ENCODE results near the gene LDHAL6B.
A peak's percentile ranks its signal among the peaks of the same experiment; 100 is the strongest.
"Not testable (repeated sequence)": the region's sequence is repeated elsewhere in the genome, so short reads cannot be mapped to it uniquely, and the experiment has no call there.

The LDHAL6B gene

DNA sequence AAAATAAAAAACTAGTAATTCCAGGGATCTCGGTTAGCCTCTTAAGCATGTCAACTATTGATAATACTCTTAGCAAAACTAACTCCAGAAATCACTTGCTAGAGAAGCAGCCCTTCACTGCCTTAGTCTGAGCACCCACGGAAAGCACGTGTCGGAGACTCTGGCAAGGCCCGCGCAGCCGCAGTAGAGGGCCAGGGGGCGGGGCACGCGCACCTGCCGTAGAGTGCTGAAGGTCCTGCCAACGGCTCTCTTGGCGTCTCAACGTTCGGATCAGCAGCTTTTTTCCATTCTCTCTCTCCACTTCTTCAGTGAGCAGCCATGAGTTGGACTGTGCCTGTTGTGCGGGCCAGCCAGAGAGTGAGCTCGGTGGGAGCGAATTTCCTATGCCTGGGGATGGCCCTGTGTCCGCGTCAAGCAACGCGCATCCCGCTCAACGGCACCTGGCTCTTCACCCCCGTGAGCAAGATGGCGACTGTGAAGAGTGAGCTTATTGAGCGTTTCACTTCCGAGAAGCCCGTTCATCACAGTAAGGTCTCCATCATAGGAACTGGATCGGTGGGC lies at the start of gene LDHAL6B:
Gene LDHAL6B, plus strand, starts transcription at position 221 of the 561 bp plus-strand sequence. Its CDS starts 98 bp downstream, at position 319.
- FAIRE-seq (no peak), DNase-seq (ENCODE audit: insufficient read length, low spot score) (no peak)

DNA sequence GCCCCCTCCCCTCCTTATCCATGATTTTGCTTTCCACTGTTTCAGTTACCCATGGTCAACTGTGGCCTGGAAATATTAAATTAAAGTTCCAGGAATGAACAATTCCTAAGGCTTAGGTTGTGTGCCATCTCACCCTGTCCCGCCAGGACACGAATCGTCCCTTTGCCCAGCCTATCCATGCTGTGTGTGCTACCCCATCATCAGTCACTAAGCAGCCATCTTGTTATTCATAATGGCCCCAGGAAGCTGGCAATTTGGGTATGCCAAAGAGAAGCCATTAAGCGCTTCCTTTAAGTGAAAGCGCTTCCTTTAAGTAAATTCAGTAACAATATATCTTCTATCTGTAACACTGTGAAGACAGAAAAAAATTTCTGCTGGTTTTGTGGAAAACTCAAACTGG lies 49.2 kb upstream of the LDHAL6B start:
- DNase-seq (ENCODE audit: insufficient read length, low spot score) (no peak), FAIRE-seq (no peak)

DNA sequence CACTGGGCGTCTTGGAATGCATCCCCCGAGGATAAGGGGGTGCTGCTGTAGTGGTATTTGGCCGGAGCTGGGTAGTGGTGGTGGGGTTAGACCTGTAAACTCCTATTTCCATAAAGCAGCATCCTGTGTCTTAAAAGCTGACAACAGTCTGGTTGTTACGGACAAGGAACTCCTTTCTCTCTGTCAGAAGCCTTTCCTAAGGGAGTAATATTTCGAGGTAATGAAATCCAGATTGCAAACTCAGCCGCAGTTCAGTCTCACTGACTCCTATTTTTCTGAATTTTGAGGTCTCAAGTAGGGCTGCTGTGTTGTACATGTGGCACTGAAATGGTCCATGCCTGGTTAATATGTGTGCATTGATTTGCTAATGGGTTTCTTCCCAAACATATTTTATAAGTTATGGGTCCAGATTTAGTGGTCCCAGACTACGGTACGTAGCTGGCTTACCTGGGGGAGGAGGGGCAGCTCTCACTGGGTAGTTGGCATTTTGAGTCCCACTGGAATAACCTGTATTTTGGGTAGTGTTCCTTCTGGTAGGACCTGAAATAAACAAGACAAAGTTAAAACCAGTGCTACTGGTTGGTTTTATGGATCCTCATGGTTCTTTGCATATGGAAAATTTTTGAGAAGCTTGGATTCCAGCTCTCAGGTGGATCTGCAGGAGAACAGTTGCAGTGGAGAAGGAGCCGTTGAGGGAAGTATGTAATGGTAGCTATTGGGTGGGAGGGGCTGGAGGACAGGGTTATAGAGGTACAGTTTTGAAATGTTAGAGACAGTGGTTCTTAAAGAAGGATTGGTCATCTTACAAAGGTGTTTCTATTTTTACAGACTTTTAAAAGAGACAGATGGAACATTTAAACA lies 48.6 kb upstream of the LDHAL6B start:
- DNase-seq (ENCODE audit: insufficient read length, low spot score) (no peak), FAIRE-seq (no peak)

DNA sequence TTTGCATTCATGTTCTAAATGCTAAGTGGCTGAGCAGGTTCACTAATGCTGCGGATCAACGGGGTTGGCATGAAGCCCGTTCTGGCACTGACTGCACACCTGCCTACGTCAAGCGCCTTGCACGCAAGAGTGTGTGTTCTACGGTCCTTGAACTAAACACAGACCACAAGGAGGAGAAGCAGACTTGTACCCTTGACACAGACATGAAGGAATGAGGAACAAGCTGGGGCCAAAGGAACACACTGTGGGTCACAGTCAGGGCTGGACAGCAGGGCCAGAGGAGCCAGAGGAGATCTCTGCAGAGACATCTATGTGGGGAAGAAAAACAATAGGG lies 48.0 kb upstream of the LDHAL6B start:
- FAIRE-seq (no peak), DNase-seq (ENCODE audit: insufficient read length, low spot score) (no peak)

DNA sequence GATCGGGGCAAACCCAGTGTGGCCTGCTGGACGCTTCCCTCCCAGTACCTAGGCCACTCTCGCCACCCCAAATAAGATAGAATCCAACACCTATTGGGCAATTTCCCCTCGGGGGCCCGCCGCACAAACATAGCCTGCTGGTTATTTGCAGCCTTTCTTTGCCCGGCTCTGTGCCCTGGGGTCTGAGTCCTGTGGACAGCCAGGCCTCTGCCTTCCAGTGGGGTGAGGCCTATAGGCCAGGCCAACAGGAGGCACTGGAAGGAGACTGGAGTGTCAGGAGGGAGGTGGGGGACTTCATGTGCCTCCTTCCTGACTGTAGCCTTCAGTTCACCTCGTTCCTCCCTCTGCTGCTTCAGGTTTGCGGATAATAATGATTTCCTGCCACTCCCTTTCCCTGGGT lies 47.4 kb upstream of the LDHAL6B start:
- DNase-seq (ENCODE audit: insufficient read length, low spot score), result no peak
- FAIRE-seq, result no peak

DNA sequence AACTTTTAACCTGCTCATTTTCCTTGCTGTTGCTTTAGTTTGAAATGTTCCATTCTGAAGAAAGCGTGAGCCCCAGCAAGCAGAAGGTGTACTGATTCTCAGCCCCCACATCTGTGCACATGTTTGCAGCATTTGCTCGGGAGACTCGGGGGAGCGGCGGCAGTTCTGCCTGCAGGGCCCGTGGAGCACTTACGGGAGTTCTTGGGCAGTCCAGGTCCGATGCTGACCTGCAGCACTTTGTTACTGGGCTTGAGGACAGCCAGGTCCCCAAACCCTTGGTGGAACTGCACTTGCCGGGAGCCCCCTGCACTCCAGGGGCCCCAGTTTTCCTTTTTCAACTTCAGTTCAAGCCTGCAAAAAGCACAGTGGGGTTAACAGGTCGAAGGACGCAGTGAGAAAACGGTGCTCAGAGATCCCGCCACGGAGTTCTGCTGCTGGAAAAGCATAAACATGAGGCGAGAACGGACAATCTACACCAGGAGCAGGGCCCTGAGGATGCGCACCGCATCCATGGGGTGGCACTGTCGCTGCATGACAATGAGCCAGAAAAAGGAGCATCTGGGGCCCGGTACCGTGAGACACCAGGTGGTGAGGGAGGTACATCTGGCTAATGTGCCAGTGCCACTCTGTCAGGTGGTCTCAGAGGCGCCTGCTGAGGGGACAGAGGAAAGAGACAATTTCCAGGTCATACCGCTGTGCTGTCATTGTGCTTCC lies 45.6 kb upstream of the LDHAL6B start:
- no peak for FAIRE-seq
- no peak for DNase-seq (ENCODE audit: insufficient read length, low spot score)

DNA sequence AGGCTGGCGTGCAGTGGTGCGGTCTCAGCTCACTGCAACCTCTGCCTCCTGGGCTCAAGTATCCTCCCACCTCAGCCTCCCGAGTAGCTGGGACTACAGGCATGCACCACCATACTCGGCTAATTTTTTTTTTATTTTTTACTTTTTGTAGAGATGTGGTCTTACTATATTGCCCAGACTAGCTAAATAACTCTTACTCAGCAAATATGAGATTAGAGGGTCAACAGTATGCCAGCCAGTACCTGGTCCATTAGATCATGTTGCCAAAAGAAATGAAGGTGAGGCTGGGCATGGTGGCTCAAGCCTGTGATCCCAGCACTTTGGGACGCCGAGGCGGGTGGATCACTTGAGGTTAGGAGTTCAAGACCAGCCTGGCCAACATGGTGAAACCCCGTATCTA lies 44.6 kb upstream of the LDHAL6B start:
- DNase-seq (ENCODE audit: insufficient read length, low spot score); FAIRE-seq: not testable (repeated sequence)

DNA sequence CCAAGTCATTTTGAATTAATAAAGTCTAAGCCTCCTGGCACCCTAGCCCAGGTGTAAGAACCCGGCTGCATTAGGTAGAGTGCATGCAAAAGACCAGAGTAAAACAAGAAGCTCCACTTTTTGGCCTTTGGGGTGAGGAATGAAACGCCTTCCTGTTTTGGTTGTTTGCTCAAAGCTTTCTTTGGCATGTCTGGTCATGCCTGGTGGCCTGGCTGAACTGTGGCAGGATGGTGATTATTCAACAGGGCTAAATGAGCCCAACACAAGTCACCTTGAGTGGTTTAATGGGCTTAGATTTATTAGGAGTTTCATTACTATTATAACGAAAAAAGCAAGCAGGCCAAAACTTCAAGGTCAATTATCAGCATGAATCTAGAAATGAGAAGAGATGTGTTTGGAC lies 40.9 kb upstream of the LDHAL6B start:
- FAIRE-seq (no peak), DNase-seq (ENCODE audit: insufficient read length, low spot score) (no peak)

DNA sequence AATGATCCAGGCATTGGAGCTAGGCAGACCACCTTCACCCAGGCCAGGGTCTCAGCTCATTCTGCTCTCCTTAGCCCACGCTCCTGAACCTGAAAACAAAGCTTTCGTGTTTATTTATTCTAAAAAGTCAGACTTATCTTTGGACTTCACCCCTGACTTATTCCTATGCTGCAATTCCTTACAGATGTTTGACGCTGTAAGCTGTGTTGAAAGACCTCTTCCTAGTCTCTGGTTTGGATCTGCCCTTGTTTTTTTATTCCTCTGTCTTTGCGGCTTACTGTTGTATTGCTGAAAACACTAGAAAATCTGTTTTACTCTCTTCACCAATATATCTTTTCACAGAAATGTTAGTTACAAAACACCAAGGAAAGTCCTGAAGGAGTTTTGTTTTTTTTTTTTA lies 40.5 kb upstream of the LDHAL6B start:
- DNase-seq (ENCODE audit: insufficient read length, low spot score) (no peak), FAIRE-seq (no peak)

DNA sequence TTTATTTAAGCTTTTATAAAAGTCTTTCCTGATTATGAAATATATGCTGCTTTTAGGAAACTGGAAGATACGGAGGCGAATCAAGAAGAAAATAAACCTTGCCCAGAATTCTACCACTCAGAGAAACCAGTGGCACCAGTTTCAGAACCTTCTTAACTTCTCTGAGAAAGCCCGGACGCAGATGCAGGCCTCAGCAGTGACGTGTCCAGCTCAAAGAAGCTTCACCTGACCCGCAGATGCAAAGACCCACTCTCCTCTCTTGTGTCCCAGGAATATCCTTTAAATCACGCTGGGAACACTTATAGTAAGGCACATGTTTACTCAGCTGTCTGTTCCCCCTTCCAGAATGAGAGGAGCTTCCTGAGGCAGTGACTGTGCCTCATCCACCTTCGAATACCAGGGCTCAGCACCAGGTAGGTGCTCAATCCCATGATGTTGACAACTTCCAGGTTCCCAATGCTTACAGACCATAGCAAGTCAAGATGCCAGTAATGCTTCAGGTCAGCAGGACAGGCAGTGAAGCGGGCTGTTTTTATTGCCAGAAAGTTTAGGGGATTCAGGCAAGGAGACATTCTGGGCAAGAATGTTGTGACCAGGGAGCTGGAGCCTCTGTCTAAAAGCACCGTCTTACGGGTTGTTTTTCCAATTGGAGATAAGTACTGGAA lies 39.9 kb upstream of the LDHAL6B start:
- no peak for FAIRE-seq
- DNase-seq (ENCODE audit: insufficient read length, low spot score), result no peak

DNA sequence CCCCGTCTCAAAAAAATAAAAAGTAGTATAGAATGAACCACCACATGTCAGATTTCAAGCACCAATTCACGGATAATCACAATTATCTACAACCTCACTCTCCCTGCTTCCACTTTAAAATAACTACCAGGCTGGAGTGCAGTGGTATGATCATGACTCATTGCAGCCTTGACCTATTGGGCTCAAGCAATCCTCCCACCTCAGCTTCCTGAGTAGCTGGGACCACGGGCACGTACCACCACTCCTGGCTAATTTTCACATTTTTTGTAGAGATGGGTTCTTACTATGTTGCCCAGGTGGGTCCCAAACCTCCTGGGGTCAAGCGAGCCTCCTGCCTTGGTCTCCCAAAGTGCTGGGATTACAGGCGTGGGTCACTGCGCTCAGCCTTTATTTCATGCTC lies 38.1 kb upstream of the LDHAL6B start:
- DNase-seq (ENCODE audit: insufficient read length, low spot score), result no peak
- FAIRE-seq, result no peak

DNA sequence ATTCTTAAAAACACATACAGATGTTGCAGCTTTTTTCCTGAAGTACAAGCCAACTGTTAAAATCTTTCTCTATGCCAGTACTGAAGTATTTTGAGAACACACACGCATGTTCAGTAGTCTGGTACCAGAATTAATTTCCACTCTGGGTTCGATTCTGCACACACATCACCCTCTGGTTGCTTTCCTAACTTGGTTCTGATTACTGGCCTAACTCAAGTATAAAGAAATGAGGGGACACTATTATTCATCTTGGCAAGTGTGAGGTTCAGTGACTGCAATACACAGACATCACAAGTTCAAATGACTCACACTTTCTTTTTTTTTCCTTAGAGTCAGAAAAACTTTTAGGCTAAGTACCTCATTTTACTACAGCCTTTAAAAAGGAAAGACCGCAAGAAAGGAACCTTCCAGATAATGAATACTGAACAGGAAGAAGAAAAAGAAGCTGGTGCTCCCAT lies 37.4 kb upstream of the LDHAL6B start:
- no peak for DNase-seq (ENCODE audit: insufficient read length, low spot score)

DNA sequence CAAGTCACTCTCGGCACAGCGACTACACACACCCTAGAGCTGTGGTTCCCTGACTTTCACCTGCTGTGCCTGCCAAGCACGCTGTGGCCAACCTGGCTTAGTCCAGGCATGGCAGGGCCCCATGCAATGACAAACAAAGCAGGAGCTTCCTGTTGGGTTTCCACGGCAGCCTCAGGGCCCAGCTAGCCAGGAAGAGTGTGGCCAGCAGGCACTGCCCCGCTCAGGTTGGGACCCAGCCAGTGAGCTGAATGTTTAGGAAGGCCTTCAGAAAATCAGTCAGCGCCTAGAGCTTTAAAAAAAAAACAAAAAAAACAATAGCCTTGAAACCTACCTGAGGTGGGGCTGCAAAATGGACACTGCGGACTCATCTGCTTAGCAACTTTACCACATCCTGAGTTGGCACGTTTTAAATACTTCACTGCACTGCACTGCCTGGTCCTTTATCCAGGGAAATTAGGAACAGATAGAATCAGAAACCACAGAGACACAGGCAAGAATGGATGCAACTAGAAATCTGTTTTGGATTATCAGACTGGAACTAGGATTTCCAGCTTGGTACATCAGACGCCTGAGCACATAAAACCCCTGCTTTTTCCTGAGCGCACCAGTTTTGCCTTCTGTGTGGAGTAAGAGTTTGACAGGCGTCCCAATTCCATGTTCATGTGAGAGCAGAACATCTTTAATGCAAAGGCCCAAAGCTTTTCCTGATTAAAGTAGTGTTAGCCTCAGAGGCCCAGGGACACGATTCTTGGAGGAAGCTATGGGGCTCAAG lies 36.2 kb upstream of the LDHAL6B start:
- FAIRE-seq, result no peak
- DNase-seq (ENCODE audit: insufficient read length, low spot score), result no peak

More for the DNA sequence above, 37.4 kb upstream of the LDHAL6B start:
- FAIRE-seq, result no peak

DNA sequence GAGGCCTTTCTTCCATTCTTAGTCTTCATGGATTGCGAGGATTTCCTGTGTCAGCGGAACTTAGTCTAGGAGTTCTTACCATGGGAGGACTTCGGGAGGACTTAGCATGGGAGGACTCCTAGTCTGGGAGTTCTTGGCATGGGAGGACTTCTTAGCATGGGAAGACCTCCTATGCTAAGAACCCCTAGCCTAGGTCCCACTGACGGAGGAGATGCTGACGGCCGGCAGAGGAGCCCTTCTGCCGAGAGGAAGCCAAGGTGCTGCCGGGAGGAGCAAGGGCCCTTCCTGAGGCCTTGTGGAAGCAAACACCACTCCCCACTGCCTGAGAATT lies 35.6 kb upstream of the LDHAL6B start:
- FAIRE-seq (no peak), DNase-seq (ENCODE audit: insufficient read length, low spot score) (no peak)

DNA sequence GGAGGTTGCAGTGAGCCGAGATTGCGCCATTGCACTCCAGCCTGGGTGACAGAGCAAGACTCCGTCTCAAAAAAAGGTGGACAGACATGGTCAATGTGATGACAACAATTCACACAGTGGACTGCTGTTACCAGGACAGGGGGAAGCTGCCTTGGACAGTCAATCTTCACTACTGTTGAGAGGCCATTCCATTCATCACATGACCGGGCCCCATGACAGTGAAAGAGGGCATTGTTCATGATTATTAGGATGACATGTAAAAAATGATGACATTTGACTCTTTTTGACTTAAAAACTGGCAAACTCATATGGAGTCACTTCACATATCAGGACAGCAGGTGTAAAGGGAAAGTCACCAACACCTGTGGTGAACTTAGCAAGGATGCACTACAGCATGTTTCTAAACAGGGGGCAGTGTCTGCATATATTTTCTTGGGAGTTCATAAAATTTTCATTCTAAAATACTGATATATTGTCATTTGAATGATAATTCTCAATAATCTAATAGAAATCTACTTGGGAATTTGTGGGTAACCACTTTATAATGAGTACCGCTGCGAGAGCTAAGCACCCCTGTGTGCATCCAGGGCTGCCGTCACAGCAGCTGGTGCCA lies 34.2 kb upstream of the LDHAL6B start:
- DNase-seq (ENCODE audit: insufficient read length, low spot score) (no peak), FAIRE-seq (no peak)

DNA sequence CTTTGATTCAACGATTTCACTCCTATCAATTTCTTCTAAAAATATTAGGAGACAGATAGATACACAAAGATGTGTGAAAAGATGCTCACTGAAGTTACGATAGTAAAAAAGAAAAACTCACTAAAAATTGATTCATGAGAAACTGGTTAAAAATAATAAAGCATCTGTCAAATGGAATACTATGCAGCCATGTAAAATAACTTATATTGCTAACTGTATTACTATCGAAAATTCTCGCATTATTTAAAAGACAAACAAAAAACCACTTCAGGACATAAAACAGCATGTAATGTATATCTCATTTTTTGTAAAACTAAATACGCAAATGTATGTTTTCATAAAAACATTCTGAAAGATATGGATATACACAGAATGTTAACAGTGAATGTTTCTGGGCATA lies 33.4 kb upstream of the LDHAL6B start:
- DNase-seq (ENCODE audit: insufficient read length, low spot score), result no peak
- no peak for FAIRE-seq

DNA sequence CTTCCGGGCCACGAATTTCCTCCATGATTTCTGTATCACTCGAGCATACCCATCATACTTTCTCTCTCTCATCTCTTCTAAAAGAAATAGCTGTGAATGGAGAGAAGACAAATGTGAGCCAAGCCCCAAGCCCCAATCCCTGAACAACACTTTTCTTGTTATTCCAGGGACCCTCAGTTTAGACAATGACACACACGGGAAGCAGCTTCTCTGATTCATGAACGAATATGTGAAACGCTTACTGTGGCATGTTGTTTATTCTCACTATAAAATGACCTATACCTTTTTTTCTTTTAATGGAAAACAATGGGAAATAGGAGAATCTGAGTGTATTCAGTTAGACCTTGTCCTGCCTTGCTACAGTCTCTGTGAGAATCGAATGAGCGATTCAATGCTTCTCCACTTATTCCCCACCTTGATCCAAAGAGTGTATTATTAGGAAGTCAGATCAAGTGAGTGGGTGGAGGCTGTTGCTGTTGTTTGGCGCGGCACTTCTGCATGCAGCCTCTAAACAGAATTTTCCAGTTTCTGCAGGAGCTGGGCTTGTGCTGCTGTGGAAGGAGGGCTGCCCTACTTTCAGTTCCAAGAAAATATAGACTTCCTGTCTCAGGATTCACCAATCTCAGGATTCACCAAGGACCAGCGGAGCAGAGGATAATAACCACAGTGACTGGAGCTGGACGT lies 32.4 kb upstream of the LDHAL6B start:
- no peak for FAIRE-seq
- no peak for DNase-seq (ENCODE audit: insufficient read length, low spot score)

DNA sequence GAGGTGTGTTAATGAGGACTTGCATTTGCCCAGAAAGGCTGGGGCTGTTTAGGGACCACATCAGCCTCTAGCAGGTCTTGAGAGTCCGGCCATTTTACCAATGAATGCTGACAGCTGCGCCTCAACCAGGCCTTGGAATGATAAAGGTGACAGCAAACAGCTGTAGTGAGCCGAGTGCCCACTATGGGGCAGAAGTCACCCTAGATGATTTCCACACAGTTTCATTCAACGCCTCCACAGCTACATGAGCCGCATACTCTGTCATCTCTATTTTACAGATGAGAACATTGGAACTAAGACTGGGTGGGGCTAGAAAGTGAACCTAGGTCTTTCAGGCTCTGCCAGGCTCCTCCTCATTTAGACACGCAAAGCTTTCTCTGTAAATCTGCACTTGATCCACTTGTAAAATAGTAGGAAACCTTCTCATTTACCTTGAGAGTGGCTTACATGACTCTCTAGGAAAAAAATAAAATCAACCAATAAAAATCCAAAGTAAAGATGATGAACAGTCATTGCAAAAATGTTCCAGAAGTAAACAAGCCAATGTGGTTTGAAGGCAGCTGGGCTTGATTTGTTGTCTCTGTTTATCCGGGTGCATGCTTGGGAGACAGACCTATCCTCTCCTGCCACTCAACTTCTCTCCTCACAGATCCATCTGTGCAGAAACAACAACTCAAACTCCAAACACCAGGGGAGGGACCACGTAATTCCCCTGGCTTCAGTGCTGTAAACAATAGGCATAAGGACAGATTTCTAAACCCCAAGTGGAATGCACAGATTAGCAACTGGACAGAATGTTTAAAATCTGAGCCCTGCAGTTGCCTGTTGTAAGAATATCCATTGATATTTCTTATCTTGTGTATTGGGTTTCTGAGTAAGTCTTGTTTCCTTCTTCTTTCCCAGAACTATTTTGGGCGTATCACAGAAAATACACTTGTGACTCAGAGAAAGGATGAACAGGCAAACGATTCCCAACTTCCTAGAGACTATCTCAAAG lies 31.5 kb upstream of the LDHAL6B start:
- peak; percentile 76 for DNase-seq (ENCODE audit: insufficient read length, low spot score)
- peak; percentile 75 for FAIRE-seq

All from HTR-8/SVneo (cell line).